Measurements from ENCODE around the gene CTRB1. TPM values are rescaled to one million over a fixed set of nuclear protein-coding genes. Genes with fewer than 3 reads are reported as not detected.
A peak's percentile ranks its signal among the peaks of the same experiment; 100 is the strongest.

The CTRB1 gene
- total and polyA plus RNA-seq, 2 of the 13 experiments (the other 11 are each of a cell fraction or from before 2014, with no cell fraction given) = not detected

DNA sequence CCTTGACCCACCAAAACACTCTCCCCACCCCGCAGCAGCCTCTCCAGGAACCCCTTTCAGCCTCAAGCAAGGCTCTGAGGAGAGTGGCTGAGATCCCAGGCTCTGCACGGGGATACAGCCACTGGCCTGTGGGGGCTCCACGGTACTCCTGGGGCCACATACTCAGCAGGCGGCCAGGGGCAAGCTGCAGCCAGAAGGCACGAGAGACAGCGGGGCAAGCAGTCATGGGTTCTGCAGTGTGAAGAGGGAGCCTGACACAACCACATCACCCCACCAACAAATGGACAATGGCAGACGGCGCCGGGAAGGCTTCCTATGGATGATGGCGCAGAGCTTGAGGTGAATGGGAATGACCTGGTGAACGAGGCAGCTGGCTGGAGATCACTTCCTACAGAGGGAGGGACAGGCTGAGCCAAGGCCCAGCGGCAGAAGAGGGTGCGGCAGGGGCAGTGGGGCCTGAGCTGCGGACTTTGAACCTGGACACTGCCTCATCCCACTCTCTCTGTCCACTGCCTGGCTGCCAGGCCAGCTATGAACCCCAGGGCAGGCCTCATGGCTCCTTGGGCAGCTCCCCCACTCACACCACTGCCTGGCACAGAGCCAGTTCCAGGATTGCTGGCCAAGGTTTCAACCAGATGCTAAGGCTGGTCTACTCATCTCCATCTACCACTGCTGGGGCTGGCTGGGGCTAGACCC, 43.5 kb downstream of the CTRB1 start (continued):
- TF ChIP-seq FOXK1 (CRISPR knock-in tag; IDR thresholded peaks at IDR 0.05; ENCODE audit: borderline replicate concordance, low read depth) (peak; percentile 46; the same call in 1 of the 2 replicates), REXO4 (CRISPR knock-in tag; IDR thresholded peaks at IDR 0.05; ENCODE audit: borderline replicate concordance) (no peak), SMAD3 (CRISPR knock-in tag; IDR thresholded peaks at IDR 0.05) (peak; percentile 45), NPAS2 (CRISPR knock-in tag; IDR thresholded peaks at IDR 0.05; ENCODE audit: borderline replicate concordance) (no peak), MTA1 (CRISPR knock-in tag; IDR thresholded peaks at IDR 0.05; ENCODE audit: borderline replicate concordance) (peak; percentile 98; the same call in 1 of the 2 replicates), RBM39 (IDR thresholded peaks at IDR 0.05; ENCODE audit: low read depth, low read length, poor library complexity, severe bottlenecking) (peak; percentile 76), ZFX (CRISPR knock-in tag; IDR thresholded peaks at IDR 0.05; ENCODE audit: low read depth) (peak; percentile 92), KAT8 (CRISPR knock-in tag; IDR thresholded peaks at IDR 0.05) (peak; percentile 70), ZSCAN20 (CRISPR knock-in tag; IDR thresholded peaks at IDR 0.05; ENCODE audit: borderline replicate concordance) (no peak), ZNF10 (CRISPR knock-in tag; IDR thresholded peaks at IDR 0.05; ENCODE audit: borderline replicate concordance, low read depth) (no peak), ZFP62 (CRISPR knock-in tag; IDR thresholded peaks at IDR 0.05) (no peak), ATM (IDR thresholded peaks at IDR 0.05; ENCODE audit: borderline replicate concordance) (no peak), PLRG1 (conservative IDR thresholded peaks at IDR 0.05) (no peak), MYNN (CRISPR knock-in tag; IDR thresholded peaks at IDR 0.05; ENCODE audit: low read depth) (no peak), PHF8 (CRISPR knock-in tag; IDR thresholded peaks at IDR 0.05) (peak; percentile 53; the same call in 1 of the 2 replicates), ESRRA (CRISPR knock-in tag; IDR thresholded peaks at IDR 0.05; ENCODE audit: low read depth) (peak; percentile 72; the same call in 1 of the 2 replicates), ZNF678 (CRISPR knock-in tag; IDR thresholded peaks at IDR 0.05) (no peak)
- TF ChIP-seq, protein P1, sequence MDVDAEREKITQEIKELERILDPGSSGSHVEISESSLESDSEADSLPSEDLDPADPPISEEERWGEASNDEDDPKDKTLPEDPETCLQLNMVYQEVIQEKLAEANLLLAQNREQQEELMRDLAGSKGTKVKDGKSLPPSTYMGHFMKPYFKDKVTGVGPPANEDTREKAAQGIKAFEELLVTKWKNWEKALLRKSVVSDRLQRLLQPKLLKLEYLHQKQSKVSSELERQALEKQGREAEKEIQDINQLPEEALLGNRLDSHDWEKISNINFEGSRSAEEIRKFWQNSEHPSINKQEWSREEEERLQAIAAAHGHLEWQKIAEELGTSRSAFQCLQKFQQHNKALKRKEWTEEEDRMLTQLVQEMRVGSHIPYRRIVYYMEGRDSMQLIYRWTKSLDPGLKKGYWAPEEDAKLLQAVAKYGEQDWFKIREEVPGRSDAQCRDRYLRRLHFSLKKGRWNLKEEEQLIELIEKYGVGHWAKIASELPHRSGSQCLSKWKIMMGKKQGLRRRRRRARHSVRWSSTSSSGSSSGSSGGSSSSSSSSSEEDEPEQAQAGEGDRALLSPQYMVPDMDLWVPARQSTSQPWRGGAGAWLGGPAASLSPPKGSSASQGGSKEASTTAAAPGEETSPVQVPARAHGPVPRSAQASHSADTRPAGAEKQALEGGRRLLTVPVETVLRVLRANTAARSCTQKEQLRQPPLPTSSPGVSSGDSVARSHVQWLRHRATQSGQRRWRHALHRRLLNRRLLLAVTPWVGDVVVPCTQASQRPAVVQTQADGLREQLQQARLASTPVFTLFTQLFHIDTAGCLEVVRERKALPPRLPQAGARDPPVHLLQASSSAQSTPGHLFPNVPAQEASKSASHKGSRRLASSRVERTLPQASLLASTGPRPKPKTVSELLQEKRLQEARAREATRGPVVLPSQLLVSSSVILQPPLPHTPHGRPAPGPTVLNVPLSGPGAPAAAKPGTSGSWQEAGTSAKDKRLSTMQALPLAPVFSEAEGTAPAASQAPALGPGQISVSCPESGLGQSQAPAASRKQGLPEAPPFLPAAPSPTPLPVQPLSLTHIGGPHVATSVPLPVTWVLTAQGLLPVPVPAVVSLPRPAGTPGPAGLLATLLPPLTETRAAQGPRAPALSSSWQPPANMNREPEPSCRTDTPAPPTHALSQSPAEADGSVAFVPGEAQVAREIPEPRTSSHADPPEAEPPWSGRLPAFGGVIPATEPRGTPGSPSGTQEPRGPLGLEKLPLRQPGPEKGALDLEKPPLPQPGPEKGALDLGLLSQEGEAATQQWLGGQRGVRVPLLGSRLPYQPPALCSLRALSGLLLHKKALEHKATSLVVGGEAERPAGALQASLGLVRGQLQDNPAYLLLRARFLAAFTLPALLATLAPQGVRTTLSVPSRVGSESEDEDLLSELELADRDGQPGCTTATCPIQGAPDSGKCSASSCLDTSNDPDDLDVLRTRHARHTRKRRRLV (CRISPR knock-in tag; IDR thresholded peaks at IDR 0.05) = peak; percentile 88; the same call in 1 of the 2 replicates
- TF ChIP-seq, protein P2, sequence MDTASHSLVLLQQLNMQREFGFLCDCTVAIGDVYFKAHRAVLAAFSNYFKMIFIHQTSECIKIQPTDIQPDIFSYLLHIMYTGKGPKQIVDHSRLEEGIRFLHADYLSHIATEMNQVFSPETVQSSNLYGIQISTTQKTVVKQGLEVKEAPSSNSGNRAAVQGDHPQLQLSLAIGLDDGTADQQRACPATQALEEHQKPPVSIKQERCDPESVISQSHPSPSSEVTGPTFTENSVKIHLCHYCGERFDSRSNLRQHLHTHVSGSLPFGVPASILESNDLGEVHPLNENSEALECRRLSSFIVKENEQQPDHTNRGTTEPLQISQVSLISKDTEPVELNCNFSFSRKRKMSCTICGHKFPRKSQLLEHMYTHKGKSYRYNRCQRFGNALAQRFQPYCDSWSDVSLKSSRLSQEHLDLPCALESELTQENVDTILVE (CRISPR knock-in tag; IDR thresholded peaks at IDR 0.05) = peak; percentile 47; the same call in 1 of the 2 replicates
- TF ChIP-seq, protein P3, sequence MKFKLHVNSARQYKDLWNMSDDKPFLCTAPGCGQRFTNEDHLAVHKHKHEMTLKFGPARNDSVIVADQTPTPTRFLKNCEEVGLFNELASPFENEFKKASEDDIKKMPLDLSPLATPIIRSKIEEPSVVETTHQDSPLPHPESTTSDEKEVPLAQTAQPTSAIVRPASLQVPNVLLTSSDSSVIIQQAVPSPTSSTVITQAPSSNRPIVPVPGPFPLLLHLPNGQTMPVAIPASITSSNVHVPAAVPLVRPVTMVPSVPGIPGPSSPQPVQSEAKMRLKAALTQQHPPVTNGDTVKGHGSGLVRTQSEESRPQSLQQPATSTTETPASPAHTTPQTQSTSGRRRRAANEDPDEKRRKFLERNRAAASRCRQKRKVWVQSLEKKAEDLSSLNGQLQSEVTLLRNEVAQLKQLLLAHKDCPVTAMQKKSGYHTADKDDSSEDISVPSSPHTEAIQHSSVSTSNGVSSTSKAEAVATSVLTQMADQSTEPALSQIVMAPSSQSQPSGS (CRISPR knock-in tag; IDR thresholded peaks at IDR 0.05) = peak; percentile 75; the same call in 1 of the 2 replicates
